Liver (tissue), 3 donors: ENCODE measurements around the gene MBP.

Source experiments
- EGR1 ChIP-seq, 2 donors: IDR thresholded peaks; 2 replicates each; pipeline ENCODE4 v1.6.1; 2016 to 2018; ENCODE audit warnings: antibody characterized with exemption in 2 of 2, low read depth in 2 of 2
- GABPA ChIP-seq, 2 donors: IDR thresholded peaks in 1 of 2; conservative IDR thresholded peaks in 1 of 2; 2 replicates each; pipeline ENCODE4 v1.6.1; 2016; ENCODE audit warnings: antibody characterized with exemption in 2 of 2, mild to moderate bottlenecking in 1 of 2, moderate library complexity in 1 of 2
- HNF4A ChIP-seq, 2 donors: conservative IDR thresholded peaks; 2 replicates each; pipeline ENCODE4 v1.6.1; 2016; ENCODE audit warnings: antibody characterized with exemption in 2 of 2, mild to moderate bottlenecking in 2 of 2
- JUND ChIP-seq, 2 donors: IDR thresholded peaks; 2 replicates each; pipeline ENCODE4 v1.6.1; 2016; ENCODE audit warnings: antibody characterized with exemption in 2 of 2
- RAD21 ChIP-seq, 2 donors: IDR thresholded peaks; 2 replicates each; pipeline ENCODE4 v1.6.1; 2016; ENCODE audit warnings: antibody characterized with exemption in 2 of 2, mild to moderate bottlenecking in 2 of 2
- TAF1 ChIP-seq: conservative IDR thresholded peaks from 2 replicates; pipeline ENCODE4 v1.6.1; 2016; ENCODE audit warnings: antibody characterized with exemption, mild to moderate bottlenecking
- YY1 ChIP-seq: IDR thresholded peaks from 2 replicates; pipeline ENCODE4 v1.6.1; 2016; ENCODE audit warnings: antibody characterized with exemption, mild to moderate bottlenecking
- TF ChIP-seq, protein P1 (sequence below): fragments of 150-350 bp; IDR thresholded peaks from 2 replicates; pipeline ENCODE4 v1.5.1; 2017; ENCODE audit warnings: improper control_type of control experiment, low read depth, low read length; ENCODE audit not compliant: missing input control
- TF ChIP-seq, protein P2 (sequence below): IDR thresholded peaks from 2 replicates; pipeline ENCODE4 v1.6.1; 2016; ENCODE audit warnings: antibody characterized with exemption
- TF ChIP-seq, protein P3 (sequence below): IDR thresholded peaks from 2 replicates; pipeline ENCODE4 v1.6.1; 2016; ENCODE audit warnings: antibody characterized with exemption, mild to moderate bottlenecking
- TF ChIP-seq, protein P4 (sequence below): IDR thresholded peaks from 2 replicates; pipeline ENCODE4 v1.6.1; 2016; ENCODE audit warnings: antibody characterized with exemption
- TF ChIP-seq, protein P5 (sequence below): IDR thresholded peaks from 2 replicates; pipeline ENCODE4 v1.6.1; 2016; ENCODE audit warnings: antibody characterized with exemption
- donor health status: healthy.
- donor health status: healthy.

DNA sequence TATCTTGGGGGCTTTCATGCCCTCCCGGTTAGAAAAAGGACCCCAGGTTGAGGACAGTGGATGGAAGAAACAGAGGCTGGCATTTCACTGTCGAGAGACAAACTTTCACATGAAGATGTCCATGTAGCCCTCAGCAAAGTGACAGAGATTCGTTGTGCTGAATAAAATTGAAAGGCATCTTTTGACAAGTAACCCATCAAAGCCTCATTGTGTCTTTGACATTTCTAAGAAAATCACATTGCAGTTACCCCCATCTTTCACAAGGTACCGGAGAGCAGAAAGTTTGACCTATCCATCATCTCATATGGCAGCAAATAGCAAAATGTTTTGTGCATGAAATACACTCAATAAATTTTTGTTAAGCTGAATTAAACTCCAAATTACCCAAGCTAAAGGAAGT lies 2.0 kb upstream of the MBP start:
- TF ChIP-seq, protein P1, sequence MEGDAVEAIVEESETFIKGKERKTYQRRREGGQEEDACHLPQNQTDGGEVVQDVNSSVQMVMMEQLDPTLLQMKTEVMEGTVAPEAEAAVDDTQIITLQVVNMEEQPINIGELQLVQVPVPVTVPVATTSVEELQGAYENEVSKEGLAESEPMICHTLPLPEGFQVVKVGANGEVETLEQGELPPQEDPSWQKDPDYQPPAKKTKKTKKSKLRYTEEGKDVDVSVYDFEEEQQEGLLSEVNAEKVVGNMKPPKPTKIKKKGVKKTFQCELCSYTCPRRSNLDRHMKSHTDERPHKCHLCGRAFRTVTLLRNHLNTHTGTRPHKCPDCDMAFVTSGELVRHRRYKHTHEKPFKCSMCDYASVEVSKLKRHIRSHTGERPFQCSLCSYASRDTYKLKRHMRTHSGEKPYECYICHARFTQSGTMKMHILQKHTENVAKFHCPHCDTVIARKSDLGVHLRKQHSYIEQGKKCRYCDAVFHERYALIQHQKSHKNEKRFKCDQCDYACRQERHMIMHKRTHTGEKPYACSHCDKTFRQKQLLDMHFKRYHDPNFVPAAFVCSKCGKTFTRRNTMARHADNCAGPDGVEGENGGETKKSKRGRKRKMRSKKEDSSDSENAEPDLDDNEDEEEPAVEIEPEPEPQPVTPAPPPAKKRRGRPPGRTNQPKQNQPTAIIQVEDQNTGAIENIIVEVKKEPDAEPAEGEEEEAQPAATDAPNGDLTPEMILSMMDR: no peak
- TF ChIP-seq TAF1 (no peak), YY1 (no peak), EGR1 (IDR thresholded peaks at IDR 0.05; ENCODE audit: low read depth in 2 of 2) (no peak), RAD21 (IDR thresholded peaks at IDR 0.05) (no peak), GABPA (IDR thresholded peaks at IDR 0.05 in 1 of 2, conservative IDR thresholded peaks at IDR 0.05 in 1 of 2) (no peak), HNF4A (conservative IDR thresholded peaks at IDR 0.05) (no peak), JUND (IDR thresholded peaks at IDR 0.05) (no peak)
- TF ChIP-seq, protein P2, sequence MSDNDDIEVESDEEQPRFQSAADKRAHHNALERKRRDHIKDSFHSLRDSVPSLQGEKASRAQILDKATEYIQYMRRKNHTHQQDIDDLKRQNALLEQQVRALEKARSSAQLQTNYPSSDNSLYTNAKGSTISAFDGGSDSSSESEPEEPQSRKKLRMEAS: no peak
- TF ChIP-seq, protein P3, sequence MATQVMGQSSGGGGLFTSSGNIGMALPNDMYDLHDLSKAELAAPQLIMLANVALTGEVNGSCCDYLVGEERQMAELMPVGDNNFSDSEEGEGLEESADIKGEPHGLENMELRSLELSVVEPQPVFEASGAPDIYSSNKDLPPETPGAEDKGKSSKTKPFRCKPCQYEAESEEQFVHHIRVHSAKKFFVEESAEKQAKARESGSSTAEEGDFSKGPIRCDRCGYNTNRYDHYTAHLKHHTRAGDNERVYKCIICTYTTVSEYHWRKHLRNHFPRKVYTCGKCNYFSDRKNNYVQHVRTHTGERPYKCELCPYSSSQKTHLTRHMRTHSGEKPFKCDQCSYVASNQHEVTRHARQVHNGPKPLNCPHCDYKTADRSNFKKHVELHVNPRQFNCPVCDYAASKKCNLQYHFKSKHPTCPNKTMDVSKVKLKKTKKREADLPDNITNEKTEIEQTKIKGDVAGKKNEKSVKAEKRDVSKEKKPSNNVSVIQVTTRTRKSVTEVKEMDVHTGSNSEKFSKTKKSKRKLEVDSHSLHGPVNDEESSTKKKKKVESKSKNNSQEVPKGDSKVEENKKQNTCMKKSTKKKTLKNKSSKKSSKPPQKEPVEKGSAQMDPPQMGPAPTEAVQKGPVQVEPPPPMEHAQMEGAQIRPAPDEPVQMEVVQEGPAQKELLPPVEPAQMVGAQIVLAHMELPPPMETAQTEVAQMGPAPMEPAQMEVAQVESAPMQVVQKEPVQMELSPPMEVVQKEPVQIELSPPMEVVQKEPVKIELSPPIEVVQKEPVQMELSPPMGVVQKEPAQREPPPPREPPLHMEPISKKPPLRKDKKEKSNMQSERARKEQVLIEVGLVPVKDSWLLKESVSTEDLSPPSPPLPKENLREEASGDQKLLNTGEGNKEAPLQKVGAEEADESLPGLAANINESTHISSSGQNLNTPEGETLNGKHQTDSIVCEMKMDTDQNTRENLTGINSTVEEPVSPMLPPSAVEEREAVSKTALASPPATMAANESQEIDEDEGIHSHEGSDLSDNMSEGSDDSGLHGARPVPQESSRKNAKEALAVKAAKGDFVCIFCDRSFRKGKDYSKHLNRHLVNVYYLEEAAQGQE: no peak
- TF ChIP-seq, protein P4, sequence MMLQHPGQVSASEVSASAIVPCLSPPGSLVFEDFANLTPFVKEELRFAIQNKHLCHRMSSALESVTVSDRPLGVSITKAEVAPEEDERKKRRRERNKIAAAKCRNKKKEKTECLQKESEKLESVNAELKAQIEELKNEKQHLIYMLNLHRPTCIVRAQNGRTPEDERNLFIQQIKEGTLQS: no peak
- TF ChIP-seq, protein P5, sequence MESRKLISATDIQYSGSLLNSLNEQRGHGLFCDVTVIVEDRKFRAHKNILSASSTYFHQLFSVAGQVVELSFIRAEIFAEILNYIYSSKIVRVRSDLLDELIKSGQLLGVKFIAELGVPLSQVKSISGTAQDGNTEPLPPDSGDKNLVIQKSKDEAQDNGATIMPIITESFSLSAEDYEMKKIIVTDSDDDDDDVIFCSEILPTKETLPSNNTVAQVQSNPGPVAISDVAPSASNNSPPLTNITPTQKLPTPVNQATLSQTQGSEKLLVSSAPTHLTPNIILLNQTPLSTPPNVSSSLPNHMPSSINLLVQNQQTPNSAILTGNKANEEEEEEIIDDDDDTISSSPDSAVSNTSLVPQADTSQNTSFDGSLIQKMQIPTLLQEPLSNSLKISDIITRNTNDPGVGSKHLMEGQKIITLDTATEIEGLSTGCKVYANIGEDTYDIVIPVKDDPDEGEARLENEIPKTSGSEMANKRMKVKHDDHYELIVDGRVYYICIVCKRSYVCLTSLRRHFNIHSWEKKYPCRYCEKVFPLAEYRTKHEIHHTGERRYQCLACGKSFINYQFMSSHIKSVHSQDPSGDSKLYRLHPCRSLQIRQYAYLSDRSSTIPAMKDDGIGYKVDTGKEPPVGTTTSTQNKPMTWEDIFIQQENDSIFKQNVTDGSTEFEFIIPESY: no peak
